ENCODE results near the gene RRP15.

RRP15 gene

GRCh38 chr1:218377143-218377660 lies 92.1 kb downstream of the RRP15 start:
- no peak overlapping the region for H3K4me3 ChIP-seq (ENCODE audit: low read depth, low read length)
- TF ChIP-seq, protein P1, sequence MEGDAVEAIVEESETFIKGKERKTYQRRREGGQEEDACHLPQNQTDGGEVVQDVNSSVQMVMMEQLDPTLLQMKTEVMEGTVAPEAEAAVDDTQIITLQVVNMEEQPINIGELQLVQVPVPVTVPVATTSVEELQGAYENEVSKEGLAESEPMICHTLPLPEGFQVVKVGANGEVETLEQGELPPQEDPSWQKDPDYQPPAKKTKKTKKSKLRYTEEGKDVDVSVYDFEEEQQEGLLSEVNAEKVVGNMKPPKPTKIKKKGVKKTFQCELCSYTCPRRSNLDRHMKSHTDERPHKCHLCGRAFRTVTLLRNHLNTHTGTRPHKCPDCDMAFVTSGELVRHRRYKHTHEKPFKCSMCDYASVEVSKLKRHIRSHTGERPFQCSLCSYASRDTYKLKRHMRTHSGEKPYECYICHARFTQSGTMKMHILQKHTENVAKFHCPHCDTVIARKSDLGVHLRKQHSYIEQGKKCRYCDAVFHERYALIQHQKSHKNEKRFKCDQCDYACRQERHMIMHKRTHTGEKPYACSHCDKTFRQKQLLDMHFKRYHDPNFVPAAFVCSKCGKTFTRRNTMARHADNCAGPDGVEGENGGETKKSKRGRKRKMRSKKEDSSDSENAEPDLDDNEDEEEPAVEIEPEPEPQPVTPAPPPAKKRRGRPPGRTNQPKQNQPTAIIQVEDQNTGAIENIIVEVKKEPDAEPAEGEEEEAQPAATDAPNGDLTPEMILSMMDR (IDR thresholded peaks at IDR 0.05; ENCODE audit: low read depth, low read length), result no peak
- in situ Hi-C loops (cut with HindIII; ENCODE audit: low sequenced_read_pairs), result no loop called here
- peak; percentile 98 for DNase-seq (ENCODE audit: low read depth, low spot score)

DNA sequence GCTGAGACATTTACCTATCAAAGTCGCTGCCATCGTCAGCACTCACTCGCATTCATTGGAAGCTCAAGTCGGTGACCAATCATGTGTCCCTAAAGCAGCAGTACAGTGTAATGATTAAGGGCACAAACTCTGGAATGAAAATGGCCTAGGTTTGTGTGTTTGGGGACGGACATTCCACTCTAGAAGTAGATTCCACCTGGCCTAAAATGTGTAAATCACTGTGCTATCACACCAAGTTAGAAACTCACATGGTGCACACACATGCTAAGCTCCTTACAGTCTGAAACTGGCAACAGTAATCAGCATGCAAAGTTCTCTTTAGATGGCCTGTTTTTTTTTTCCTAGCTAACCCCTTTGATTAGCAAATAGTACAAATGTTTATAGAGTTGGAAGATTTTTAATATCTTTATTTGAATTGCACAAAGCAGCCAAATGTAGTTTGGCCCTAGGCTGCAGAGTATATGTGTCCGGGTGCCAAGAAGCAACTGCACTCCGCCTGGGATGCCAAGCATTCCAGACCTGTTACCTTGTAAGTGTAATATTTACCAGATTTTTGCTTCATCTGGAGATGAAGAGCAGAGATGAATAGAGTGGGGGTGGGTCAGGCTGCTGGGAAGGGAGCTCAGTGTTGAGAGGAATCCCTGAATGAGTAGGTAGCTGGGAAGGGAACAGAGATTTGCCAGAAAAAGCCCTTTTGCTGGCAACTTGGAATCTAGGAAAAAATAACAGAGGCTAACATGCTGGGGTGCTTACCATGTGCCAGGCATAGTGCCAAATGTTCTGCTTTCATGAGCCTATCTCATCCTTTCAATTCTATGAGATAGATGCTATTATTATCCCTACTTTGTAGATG lies 95.3 kb downstream of the RRP15 start:
- TF ChIP-seq, protein P1 (IDR thresholded peaks at IDR 0.05; ENCODE audit: low read depth, low read length), result no peak
- in situ Hi-C loops (cut with HindIII; ENCODE audit: low sequenced_read_pairs), result no loop called here
- no peak overlapping the region for H3K4me3 ChIP-seq (ENCODE audit: low read depth, low read length)
- peak; percentile 83 for DNase-seq (ENCODE audit: low read depth, low spot score)

- DNase-seq (ENCODE audit: low read depth, low spot score), result no peak
- TF ChIP-seq, protein P1 (IDR thresholded peaks at IDR 0.05; ENCODE audit: low read depth, low read length), result no peak
- no peak overlapping the region for H3K4me3 ChIP-seq (ENCODE audit: low read depth, low read length)
- in situ Hi-C loops (cut with HindIII; ENCODE audit: low sequenced_read_pairs), result no loop called here
Measured at GRCh38 chr1:218382261-218382660, 97.2 kb downstream of the RRP15 start.

- in situ Hi-C loops (cut with HindIII; ENCODE audit: low sequenced_read_pairs), result no loop called here
- H3K4me3 ChIP-seq (ENCODE audit: low read depth, low read length), result no peak overlapping the region
- DNase-seq (ENCODE audit: low read depth, low spot score), result no peak
- TF ChIP-seq, protein P1 (IDR thresholded peaks at IDR 0.05; ENCODE audit: low read depth, low read length), result no peak
Measured at GRCh38 chr1:218383051-218383450, 98.0 kb downstream of the RRP15 start.

DNA sequence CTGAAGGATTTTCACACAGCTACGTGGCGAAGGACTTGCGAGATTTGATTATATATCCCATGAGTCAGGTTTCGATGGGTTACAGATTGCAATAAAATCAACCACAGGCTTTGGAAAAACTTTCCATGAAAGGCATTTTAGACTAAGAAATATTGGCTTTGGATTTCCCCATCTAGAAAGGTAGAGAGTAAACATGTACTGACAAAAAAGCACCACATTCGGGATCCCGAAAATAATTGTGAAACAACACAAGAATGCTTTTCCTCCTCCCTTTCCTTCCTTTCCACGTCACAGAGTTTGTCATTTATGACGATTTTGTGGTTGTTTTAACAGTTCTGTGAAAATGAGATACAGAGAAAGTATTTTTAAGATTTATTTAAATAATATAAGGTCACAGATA lies 98.6 kb downstream of the RRP15 start:
- in situ Hi-C loops (cut with HindIII; ENCODE audit: low sequenced_read_pairs), result no loop called here
- DNase-seq (ENCODE audit: low read depth, low spot score), result no peak
- H3K4me3 ChIP-seq (ENCODE audit: low read depth, low read length), result no peak overlapping the region
- TF ChIP-seq, protein P1 (IDR thresholded peaks at IDR 0.05; ENCODE audit: low read depth, low read length), result no peak

DNA sequence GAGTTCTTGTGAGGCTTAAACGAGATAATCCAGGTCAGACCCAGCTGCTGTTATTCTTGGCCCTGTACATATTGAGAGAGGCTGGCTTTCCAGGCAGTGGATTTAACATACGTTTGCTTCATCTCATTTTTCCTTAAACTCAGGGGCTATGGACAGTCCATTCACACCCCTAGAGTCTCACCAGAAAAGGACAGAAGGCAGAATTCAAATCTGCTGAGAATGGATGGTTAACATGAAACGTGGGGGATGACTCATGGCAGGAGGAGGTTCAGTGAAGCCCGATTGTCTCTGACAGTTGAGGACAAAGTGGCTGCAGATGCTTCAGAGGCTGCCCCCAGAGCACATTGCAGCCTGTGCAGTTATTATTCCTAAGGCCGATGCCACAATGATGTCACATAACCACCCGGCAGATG lies 99.5 kb downstream of the RRP15 start:
- TF ChIP-seq, protein P1 (IDR thresholded peaks at IDR 0.05; ENCODE audit: low read depth, low read length), result no peak

More for the DNA sequence above, 99.5 kb downstream of the RRP15 start:
- in situ Hi-C loops (cut with HindIII; ENCODE audit: low sequenced_read_pairs), result no loop called here
- DNase-seq (ENCODE audit: low read depth, low spot score), result peak; percentile 53
- H3K4me3 ChIP-seq (ENCODE audit: low read depth, low read length), result no peak overlapping the region

Measured in astrocyte of the spinal cord (primary cell).